GM12801 (cell line): Measurements from ENCODE around the gene PLCE1.

Experiments
- TF ChIP-seq, protein P1 (sequence below): IDR thresholded peaks from one replicate; pipeline ENCODE4 v1.5.1; 2011; ENCODE audit warnings: control low read depth; ENCODE audit not compliant: insufficient read length; ENCODE audit errors: extremely low read depth

Gene PLCE1

GRCh38 chr10:93958834-93959233, 34.9 kb upstream of the PLCE1 start:
- TF ChIP-seq, protein P1, sequence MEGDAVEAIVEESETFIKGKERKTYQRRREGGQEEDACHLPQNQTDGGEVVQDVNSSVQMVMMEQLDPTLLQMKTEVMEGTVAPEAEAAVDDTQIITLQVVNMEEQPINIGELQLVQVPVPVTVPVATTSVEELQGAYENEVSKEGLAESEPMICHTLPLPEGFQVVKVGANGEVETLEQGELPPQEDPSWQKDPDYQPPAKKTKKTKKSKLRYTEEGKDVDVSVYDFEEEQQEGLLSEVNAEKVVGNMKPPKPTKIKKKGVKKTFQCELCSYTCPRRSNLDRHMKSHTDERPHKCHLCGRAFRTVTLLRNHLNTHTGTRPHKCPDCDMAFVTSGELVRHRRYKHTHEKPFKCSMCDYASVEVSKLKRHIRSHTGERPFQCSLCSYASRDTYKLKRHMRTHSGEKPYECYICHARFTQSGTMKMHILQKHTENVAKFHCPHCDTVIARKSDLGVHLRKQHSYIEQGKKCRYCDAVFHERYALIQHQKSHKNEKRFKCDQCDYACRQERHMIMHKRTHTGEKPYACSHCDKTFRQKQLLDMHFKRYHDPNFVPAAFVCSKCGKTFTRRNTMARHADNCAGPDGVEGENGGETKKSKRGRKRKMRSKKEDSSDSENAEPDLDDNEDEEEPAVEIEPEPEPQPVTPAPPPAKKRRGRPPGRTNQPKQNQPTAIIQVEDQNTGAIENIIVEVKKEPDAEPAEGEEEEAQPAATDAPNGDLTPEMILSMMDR, result no peak

- TF ChIP-seq, protein P1, result no peak
Observed at GRCh38 chr10:93962973-93963372, 30.8 kb upstream of the PLCE1 start.

DNA sequence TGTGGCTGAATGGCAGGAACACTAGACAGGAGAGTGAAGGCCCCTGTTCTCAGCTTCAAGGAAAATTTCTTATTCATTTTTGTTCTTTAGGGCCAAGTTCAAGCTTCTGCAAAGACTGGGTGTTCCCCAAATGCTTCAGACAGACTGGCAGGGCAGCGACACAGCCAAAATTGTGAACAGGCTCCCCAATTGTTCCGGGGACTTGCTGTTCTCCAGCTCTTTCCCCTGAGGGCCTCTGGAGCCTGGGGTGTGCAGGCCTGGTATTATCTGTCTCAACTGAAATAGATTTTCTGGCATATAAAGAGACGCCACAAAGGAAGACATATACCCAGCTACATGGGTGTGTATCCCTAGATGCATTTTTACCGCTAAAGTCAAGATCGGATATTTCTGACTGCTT, 30.3 kb upstream of the PLCE1 start:
- TF ChIP-seq, protein P1, result no peak

DNA sequence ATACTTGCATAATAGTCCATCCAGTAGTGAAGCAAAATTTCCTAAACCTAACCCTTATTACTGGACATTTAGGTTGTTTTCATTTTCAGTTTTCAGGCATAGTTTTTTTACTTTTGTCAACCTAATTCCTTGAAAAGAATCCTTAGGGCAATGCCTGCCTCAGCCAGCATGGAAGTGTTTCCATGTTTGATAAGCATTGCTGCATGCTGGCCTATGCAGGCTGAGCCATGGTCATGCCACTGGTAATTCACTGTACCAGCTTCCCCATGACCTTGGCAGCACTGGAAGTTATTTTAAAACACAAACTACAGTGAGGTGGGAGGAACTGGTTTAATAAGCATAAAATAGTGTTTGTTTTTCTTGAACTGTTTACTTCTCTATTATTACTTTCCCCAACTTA, 27.8 kb upstream of the PLCE1 start:
- TF ChIP-seq, protein P1, result no peak

GRCh38 chr10:93967756-93968155, 26.0 kb upstream of the PLCE1 start:
- TF ChIP-seq, protein P1, result no peak

GRCh38 chr10:93968540-93968945, 25.2 kb upstream of the PLCE1 start:
- TF ChIP-seq, protein P1, result no peak

GRCh38 chr10:93973748-93974445, 19.8 kb upstream of the PLCE1 start:
- TF ChIP-seq, protein P1, result no peak
